HepG2 (cell line): ENCODE data around the gene PTPRCAP. TPM values are rescaled to one million over a fixed set of nuclear protein-coding genes. Genes with fewer than 3 reads are reported as not detected.
A peak's percentile ranks its signal among the peaks of the same experiment; 100 is the strongest.

ENCODE experiments used
- ATAC-seq: fragments of 200-7000 bp; cut with Tn5 transposase; 3 replicates; pipeline ENCODE4 v1.9.1; 2020; ENCODE audit warnings: mild to moderate bottlenecking, moderate library complexity
- BruUV-seq: library from RNA; stranded (reverse); fragments of 400-500 nt; replicated peaks from 2 replicates; lab custom pipeline; 2021; lab: Mats Ljungman, UMichigan
- CTCF ChIA-PET: fragments of 300-600 bp; formaldehyde crosslinking; extraction: SDS; loops from one replicate; lab custom pipeline; 2021; ENCODE audit warnings: low total read pairs, inconsistent platforms, low intra/inter-chr PET ratio; lab: Yijun Ruan, JAX
- POLR2A ChIA-PET: fragments of 350-600 bp; sonication (Branson Sonifier 250); formaldehyde crosslinking; loops from one replicate; lab custom pipeline; 2020; ENCODE audit warnings: antibody characterized with exemption, inconsistent platforms; lab: Yijun Ruan, JAX
- DNase-seq: peaks from one replicate; pipeline ENCODE4 v3.0.0-alpha.2; 2015; ENCODE audit warnings: low spot score
- FAIRE-seq: peaks from 3 replicates; lab custom pipeline; 2011; peaks lifted over from hg19 to GRCh38; lab: Jason Lieb, UNC
- H2AFZ ChIP-seq: one replicate; pipeline ENCODE4 v1.6.1; 2011; ENCODE audit warnings: low read length, inconsistent platforms
- H3K27ac ChIP-seq: fragments of 300-600 bp; 3 replicates; pipeline ENCODE4 v1.8.0; 2011; ENCODE audit warnings: mixed run types, mild to moderate bottlenecking, mixed read lengths, low read length, inconsistent platforms; ENCODE audit not compliant: insufficient read depth; ENCODE audit errors: extremely low read length
- H3K27me3 ChIP-seq, 2 experiments: fragments of 200-600 bp in 1 of 2; 2 replicates in 1 of 2; 3 replicates in 1 of 2; pipeline versions ENCODE4 v1.6.0 to v1.8.0; 2011; ENCODE audit warnings: low read length in 2 of 2, mild to moderate bottlenecking in 2 of 2, moderate library complexity in 2 of 2, inconsistent platforms in 1 of 2; ENCODE audit not compliant: insufficient read depth in 2 of 2, control insufficient read depth in 1 of 2
- H3K36me3 ChIP-seq, 2 experiments: fragments of 200-600 bp in 1 of 2; replicated peaks in 1 of 2; 2 replicates in 1 of 2; 3 replicates in 1 of 2; pipeline versions ENCODE4 v1.5.1 to v1.8.0; 2011; ENCODE audit warnings: low read length in 2 of 2, inconsistent platforms in 1 of 2; ENCODE audit not compliant: insufficient read depth in 2 of 2, control insufficient read depth in 1 of 2
- H3K4me1 ChIP-seq: 2 replicates; pipeline ENCODE4 v1.5.1; 2012; ENCODE audit warnings: low read length, inconsistent platforms; ENCODE audit not compliant: insufficient read depth
- H3K4me2 ChIP-seq: 2 replicates; pipeline ENCODE4 v1.6.0; 2011; ENCODE audit warnings: low read depth, low read length, inconsistent platforms
- H3K4me3 ChIP-seq, 3 experiments: fragments of 200-600 bp in 1 of 3; sonication (generic), shearing (Covaris generic) in 1 of 3; replicated peaks in 1 of 3; 2 replicates each; pipeline ENCODE4 v1.5.1; 2011 to 2016; ENCODE audit warnings: low read length in 3 of 3, inconsistent platforms in 2 of 3, low read depth in 2 of 3, mild to moderate bottlenecking in 2 of 3, control low read depth in 1 of 3, mixed read lengths in 1 of 3; ENCODE audit not compliant: insufficient read depth in 1 of 3
- H3K79me2 ChIP-seq: one replicate; pipeline ENCODE4 v1.6.1; 2011; ENCODE audit warnings: low read length, inconsistent platforms; ENCODE audit not compliant: insufficient read depth
- H3K9ac ChIP-seq: 2 replicates; pipeline ENCODE4 v1.6.0; 2011; ENCODE audit warnings: mild to moderate bottlenecking, low read depth, low read length, inconsistent platforms; ENCODE audit not compliant: insufficient read depth
- H3K9me3 ChIP-seq: 2 replicates; pipeline ENCODE4 v1.5.1; 2012; ENCODE audit warnings: mild to moderate bottlenecking, low read length
- H4K20me1 ChIP-seq: 2 replicates; pipeline ENCODE4 v1.6.0; 2011; ENCODE audit warnings: inconsistent platforms, mild to moderate bottlenecking, low read length, moderate library complexity; ENCODE audit not compliant: insufficient read depth
- ATF7-NPFF ChIP-seq: sonication (generic); formaldehyde crosslinking; IDR thresholded peaks from 2 replicates; pipeline ENCODE4 v1.8.1; 2023; ENCODE audit warnings: mild to moderate bottlenecking, low read depth, missing genetic modification reagents, moderate library complexity
- ESRRA ChIP-seq: sonication (generic); formaldehyde crosslinking; IDR thresholded peaks from 2 replicates; pipeline ENCODE4 v1.5.1; 2020; ENCODE audit warnings: mild to moderate bottlenecking, low read depth, missing genetic modification reagents
- SAFB2 ChIP-seq: sonication (generic); formaldehyde crosslinking; IDR thresholded peaks from 2 replicates; pipeline ENCODE4 v1.5.1; 2020; ENCODE audit warnings: missing genetic modification reagents, low read depth, mild to moderate bottlenecking, borderline replicate concordance
- TEAD3 ChIP-seq: optimal IDR thresholded peaks from 2 replicates; pipeline ENCODE3; 2016; ENCODE audit warnings: borderline replicate concordance
- YEATS2 ChIP-seq: sonication (generic); formaldehyde crosslinking; IDR thresholded peaks from 2 replicates; pipeline ENCODE4 v1.4.0; 2020; ENCODE audit warnings: missing genetic modification reagents, borderline replicate concordance
- ZBTB42 ChIP-seq: sonication (generic); formaldehyde crosslinking; IDR thresholded peaks from 2 replicates; pipeline ENCODE4 v1.5.0; 2020; ENCODE audit warnings: mild to moderate bottlenecking, missing genetic modification reagents
- ZBTB46 ChIP-seq: sonication (generic); formaldehyde crosslinking; IDR thresholded peaks from 2 replicates; pipeline ENCODE4 v1.4.0; 2020; ENCODE audit warnings: mild to moderate bottlenecking, missing genetic modification reagents, borderline replicate concordance
- ZBTB7A ChIP-seq: sonication (generic); formaldehyde crosslinking; IDR thresholded peaks from 2 replicates; pipeline ENCODE4 v1.8.0; 2022; ENCODE audit warnings: mild to moderate bottlenecking, missing genetic modification reagents
- ZNF142 ChIP-seq: sonication (generic); formaldehyde crosslinking; IDR thresholded peaks from 2 replicates; pipeline ENCODE4 v1.4.0; 2020; ENCODE audit warnings: missing genetic modification reagents
- ZNF280B ChIP-seq: sonication (generic); formaldehyde crosslinking; IDR thresholded peaks from 2 replicates; pipeline ENCODE4 v1.5.0; 2020; ENCODE audit warnings: missing genetic modification reagents, mild to moderate bottlenecking, borderline replicate concordance
- ZNF570 ChIP-seq: sonication (generic); formaldehyde crosslinking; IDR thresholded peaks from 2 replicates; pipeline ENCODE4 v1.4.0; 2020; ENCODE audit warnings: mild to moderate bottlenecking, missing genetic modification reagents, borderline replicate concordance
- WGBS: methylation state at CpG from one replicate; pipeline ENCODE4 v1.1.6; 2017; ENCODE audit warnings: low lambda C conversion rate; 5-methylcytosine and 5-hydroxymethylcytosine counted together
- in situ Hi-C: cut with HindIII; loops from 2 replicates; pipeline ENCODE4 v1.10.0; 2017; ENCODE audit warnings: low pct_unique_long_range_greater_than_20kb; ENCODE audit not compliant: extremely low pct_ligation_motif_present
- intact Hi-C: fragments of 100-400 bp; cut with micrococcal nuclease; formaldehyde crosslinking; loops from one replicate; pipeline ENCODE4 v1.10.0; 2022; ENCODE audit not compliant: unreplicated experiment
- polyA plus RNA-seq, 8 experiments: library from polyadenylated mRNA; depleted of rRNA in 3 of 8; stranded (reverse) in 7 of 8; unstranded in 1 of 8; fragments of >200 nt; fragmentation: Illumina TruSeq in 4 of 8; extraction: Trizol in 4 of 8; gene quantifications; 2 replicates each; pipeline versions ENCODE4 v1.2.1 to v1.2.3, GENCODE V29; 2011 to 2016; ENCODE audit warnings: low read depth in 4 of 8, missing spikeins in 1 of 8, mixed read lengths in 1 of 8; ENCODE audit not compliant: insufficient read depth in 1 of 8
- total RNA-seq, 5 experiments: library from RNA; depleted of rRNA; stranded (reverse); fragments of >200 nt; fragmentation: Illumina TruSeq; extraction: Trizol; gene quantifications; 2 replicates each; pipeline ENCODE4 v1.2.3, GENCODE V29; 2016; ENCODE audit warnings: low read depth in 1 of 5
- TF ChIP-seq, protein P1 (sequence below): sonication (generic); formaldehyde crosslinking; conservative IDR thresholded peaks from 2 replicates; pipeline ENCODE4 v1.8.1; 2023; ENCODE audit warnings: missing genetic modification reagents

Gene PTPRCAP
- total and polyA plus RNA-seq, 2 of the 13 experiments (the other 11 are each of a cell fraction or from before 2014, with no cell fraction given), result 0.60 to 0.70 TPM

- Histone ChIP-seq H3K4me2 (peak overlapping the region; percentile 68), H3K9me3 (no peaks in the 10 kb centered on the region), H3K36me3 (peaks cover 2 to 4% of the 10 kb centered on the region in 2 experiments; a peak in 2 of 5 replicates), H3K9ac (peak overlapping the region; percentile 72), H3K27ac (peak overlapping the region; percentile 66), H3K79me2 (no peaks in the 10 kb centered on the region), H2AFZ (peak overlapping the region; percentile 83), H4K20me1 (no peaks in the 10 kb centered on the region), H3K4me1 (peaks cover 40% of the 10 kb centered on the region), H3K4me3 (peak overlapping the region; percentile 59 to 75 (median 59)), H3K27me3 (no peaks in the 10 kb centered on the region)
- in situ Hi-C loops (no loop called here), intact Hi-C loops (no loop called here)
- POLR2A ChIA-PET, result interaction anchor here (0.7 to 1.0 kb wide), 13 partner anchors 9 to 323 kb away, joined by 3 to 14 read pairs (median 4); partner anchors contain the start of genes NUDT8, PITPNM1, POLD4 and PPP1CA
- no peak for FAIRE-seq
- BruUV-seq, result TSS peak; percentile 65
- CTCF ChIA-PET, result no interaction called here
- no peak for DNase-seq
- WGBS, result 37% methylated on average over 19 of the region's 19 CpGs
- no peak; the same call in 1 of the 3 replicates for ATAC-seq
- no peak for TF ChIP-seq ESRRA (CRISPR knock-in tag)
- TF ChIP-seq, protein P1, sequence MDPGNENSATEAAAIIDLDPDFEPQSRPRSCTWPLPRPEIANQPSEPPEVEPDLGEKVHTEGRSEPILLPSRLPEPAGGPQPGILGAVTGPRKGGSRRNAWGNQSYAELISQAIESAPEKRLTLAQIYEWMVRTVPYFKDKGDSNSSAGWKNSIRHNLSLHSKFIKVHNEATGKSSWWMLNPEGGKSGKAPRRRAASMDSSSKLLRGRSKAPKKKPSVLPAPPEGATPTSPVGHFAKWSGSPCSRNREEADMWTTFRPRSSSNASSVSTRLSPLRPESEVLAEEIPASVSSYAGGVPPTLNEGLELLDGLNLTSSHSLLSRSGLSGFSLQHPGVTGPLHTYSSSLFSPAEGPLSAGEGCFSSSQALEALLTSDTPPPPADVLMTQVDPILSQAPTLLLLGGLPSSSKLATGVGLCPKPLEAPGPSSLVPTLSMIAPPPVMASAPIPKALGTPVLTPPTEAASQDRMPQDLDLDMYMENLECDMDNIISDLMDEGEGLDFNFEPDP, result no peak
- no peak for TF ChIP-seq ZBTB7A (CRISPR knock-in tag)
- TF ChIP-seq YEATS2 (CRISPR knock-in tag), result no peak
- no peak for TF ChIP-seq ZNF280B (CRISPR knock-in tag)
- TF ChIP-seq TEAD3 (CRISPR knock-in tag), result no peak
- no peak for TF ChIP-seq ZBTB42 (CRISPR knock-in tag)
- TF ChIP-seq ATF7-NPFF, result no peak
- TF ChIP-seq ZNF570 (CRISPR knock-in tag), result no peak
- TF ChIP-seq ZBTB46 (CRISPR knock-in tag), result no peak
- TF ChIP-seq ZNF142 (CRISPR knock-in tag), result no peak
- no peak for TF ChIP-seq SAFB2 (CRISPR knock-in tag)
Measured at GRCh38 chr11:67482275-67482826, 44.9 kb upstream of the PTPRCAP start.
